Endothelial cell of umbilical vein (primary cell): ENCODE data around the gene SNCG. TPM values are rescaled to one million over a fixed set of nuclear protein-coding genes. Genes with fewer than 3 reads are reported as not detected.

Source experiments
- BruUV-seq: library from RNA; stranded (reverse); fragments of 400-500 nt; replicated peaks from 2 replicates; lab custom pipeline; 2021; lab: Mats Ljungman, UMichigan
- CTCF ChIA-PET: fragments of 300-600, 350-600 bp; sonication (Branson Sonifier 250); formaldehyde crosslinking; loops from one replicate; lab custom pipeline; 2021; ENCODE audit warnings: antibody characterized with exemption, inconsistent platforms; lab: Charles Lee
- POLR2A ChIA-PET: fragments of 300-600, 350-600 bp; sonication (Branson Sonifier 250); formaldehyde crosslinking; loops from one replicate; lab custom pipeline; 2021; ENCODE audit warnings: antibody characterized with exemption, inconsistent platforms; lab: Charles Lee
- DNase-seq: peaks from one replicate; pipeline ENCODE4 v3.0.0-alpha.2; 2011; ENCODE audit warnings: low read depth, low spot score
- FAIRE-seq: peaks from 2 replicates; lab custom pipeline; 2011; peaks lifted over from hg19 to GRCh38; lab: Jason Lieb, UNC
- H2AFZ ChIP-seq: 2 replicates; pipeline ENCODE4 v1.6.0; 2012; ENCODE audit warnings: low read depth, low read length, control low read depth, inconsistent platforms
- H3K27ac ChIP-seq: 2 replicates; pipeline ENCODE4 v1.5.1; 2011; ENCODE audit warnings: low read depth, mild to moderate bottlenecking, control low read depth, low read length, moderate library complexity; ENCODE audit not compliant: insufficient read depth
- H3K27me3 ChIP-seq, 2 experiments: 2 replicates each; pipeline versions ENCODE4 v1.6.0 to v1.6.1; 2011; ENCODE audit warnings: low read length in 2 of 2, mixed read lengths in 1 of 2; ENCODE audit not compliant: control insufficient read depth in 2 of 2, insufficient read depth in 2 of 2
- H3K36me3 ChIP-seq, 2 experiments: 2 replicates in 1 of 2; 3 replicates in 1 of 2; pipeline ENCODE4 v1.5.1; 2011; ENCODE audit warnings: low read length in 2 of 2, mild to moderate bottlenecking in 1 of 2, moderate library complexity in 1 of 2; ENCODE audit not compliant: control insufficient read depth in 2 of 2, insufficient read depth in 2 of 2; ENCODE audit errors: extremely low read depth in 1 of 2
- H3K4me1 ChIP-seq: 3 replicates; pipeline ENCODE4 v1.5.1; 2011; ENCODE audit warnings: mild to moderate bottlenecking, low read length; ENCODE audit not compliant: control insufficient read depth, insufficient read depth; ENCODE audit errors: extremely low read depth
- H3K4me2 ChIP-seq: 2 replicates; pipeline ENCODE4 v1.6.1; 2011; ENCODE audit warnings: low read length, control low read depth, mixed read lengths; ENCODE audit not compliant: insufficient read depth
- H3K4me3 ChIP-seq, 3 experiments: fragments of 200-600 bp in 1 of 3; sonication (generic), shearing (Covaris generic) in 1 of 3; replicated peaks in 1 of 3; 2 replicates each; pipeline ENCODE4 v1.5.1; 2011 to 2016; ENCODE audit warnings: control low read depth in 3 of 3, low read length in 3 of 3, mild to moderate bottlenecking in 2 of 3, inconsistent platforms in 1 of 3, low read depth in 1 of 3, moderate library complexity in 1 of 3; ENCODE audit not compliant: insufficient read depth in 1 of 3
- H3K79me2 ChIP-seq: 2 replicates; pipeline ENCODE4 v1.6.0; 2012; ENCODE audit warnings: low read length, inconsistent platforms; ENCODE audit not compliant: control insufficient read depth, insufficient read depth
- H3K9ac ChIP-seq: replicated peaks from 2 replicates; pipeline ENCODE3; 2011; ENCODE audit warnings: low read length, control low read depth; ENCODE audit not compliant: insufficient read depth; ENCODE audit errors: extremely low read depth
- H3K9me1 ChIP-seq: replicated peaks from 3 replicates; pipeline ENCODE4 v1.6.0; 2011; ENCODE audit warnings: mild to moderate bottlenecking, low read length; ENCODE audit not compliant: control insufficient read depth, insufficient read depth; ENCODE audit errors: extremely low read depth
- H3K9me3 ChIP-seq: replicated peaks from 2 replicates; pipeline ENCODE4 v1.5.1; 2012; ENCODE audit warnings: low read length, inconsistent platforms; ENCODE audit not compliant: control insufficient read depth, insufficient read depth
- H4K20me1 ChIP-seq: replicated peaks from 2 replicates; pipeline ENCODE3; 2011; ENCODE audit warnings: mild to moderate bottlenecking, low read length; ENCODE audit not compliant: control insufficient read depth, insufficient read depth; ENCODE audit errors: extremely low read depth
- EZH2 ChIP-seq: IDR thresholded peaks from 2 replicates; pipeline ENCODE4 v1.6.1; 2012; ENCODE audit warnings: borderline replicate concordance, low read depth, mild to moderate bottlenecking, moderate library complexity, low read length, inconsistent platforms; ENCODE audit not compliant: severe bottlenecking
- FOS ChIP-seq: IDR thresholded peaks from 2 replicates; pipeline ENCODE4 v1.6.1; 2011; ENCODE audit warnings: mild to moderate bottlenecking, low read length, moderate library complexity, borderline replicate concordance; ENCODE audit not compliant: insufficient read depth
- GATA2 ChIP-seq: IDR thresholded peaks from 2 replicates; pipeline ENCODE4 v1.7.0; 2011; ENCODE audit warnings: low read depth, mild to moderate bottlenecking, moderate library complexity, mixed read lengths, low read length; ENCODE audit not compliant: insufficient read length, insufficient read depth
- JUN ChIP-seq: IDR thresholded peaks from 2 replicates; pipeline ENCODE4 v1.6.1; 2011; ENCODE audit warnings: borderline replicate concordance, low read depth; ENCODE audit not compliant: insufficient read length, insufficient read depth
- MYC ChIP-seq: IDR thresholded peaks from one replicate; pipeline ENCODE4 v1.6.1; 2011; ENCODE audit warnings: mild to moderate bottlenecking, low read depth, low read length
- POLR2A ChIP-seq: IDR thresholded peaks from 2 replicates; pipeline ENCODE4 v1.6.1; 2012; ENCODE audit warnings: low read depth, mild to moderate bottlenecking, control low read depth, low read length
- POLR2AphosphoS5 ChIP-seq: IDR thresholded peaks from 2 replicates; pipeline ENCODE4 v1.6.1; 2012; ENCODE audit warnings: low read depth, mild to moderate bottlenecking, control low read depth, low read length, moderate library complexity; ENCODE audit not compliant: insufficient read depth
- dilution Hi-C: fragments of 300-500 bp; cut with MboI; formaldehyde crosslinking; loops from one replicate; pipeline ENCODE4 v1.15.0; 2019; ENCODE audit warnings: low sequenced_read_pairs; ENCODE audit not compliant: extremely low pct_ligation_motif_present
- intact Hi-C: fragments of 100-400 bp; cut with micrococcal nuclease; formaldehyde crosslinking; loops from one replicate; pipeline ENCODE4 v1.10.0; 2022
- polyA plus RNA-seq, 4 experiments: library from polyadenylated mRNA; depleted of rRNA in 3 of 4; stranded (reverse) in 3 of 4; unstranded in 1 of 4; fragments of >200 nt; gene quantifications; 2 replicates each; pipeline versions ENCODE4 v1.2.1 to v1.2.3, GENCODE V29; 2011 to 2012; ENCODE audit warnings: missing spikeins in 1 of 4
- total RNA-seq: library from RNA; stranded (reverse); gene quantifications from 2 replicates; pipeline ENCODE4 v1.2.3, GENCODE V29; 2021
- TF ChIP-seq, protein P1 (sequence below): IDR thresholded peaks from 2 replicates; pipeline ENCODE4 v1.6.1; 2011; ENCODE audit not compliant: insufficient read depth, insufficient read length
- TF ChIP-seq, protein P2 (sequence below), 2 donors: IDR thresholded peaks; 1 replicate in 1 of 2; 2 replicates in 1 of 2; pipeline ENCODE4 v1.5.1; 2011; ENCODE audit warnings: low read length in 2 of 2, mild to moderate bottlenecking in 2 of 2, moderate library complexity in 2 of 2, control low read depth in 1 of 2, inconsistent platforms in 1 of 2, low read depth in 1 of 2; ENCODE audit not compliant: insufficient read depth in 1 of 2; ENCODE audit errors: extremely low read depth in 1 of 2

The SNCG gene
- total and polyA plus RNA-seq, 2 donors (not counting 3 experiments of a cell fraction or from before 2014, with no cell fraction given) = 31.4 to 60.8 TPM

DNA sequence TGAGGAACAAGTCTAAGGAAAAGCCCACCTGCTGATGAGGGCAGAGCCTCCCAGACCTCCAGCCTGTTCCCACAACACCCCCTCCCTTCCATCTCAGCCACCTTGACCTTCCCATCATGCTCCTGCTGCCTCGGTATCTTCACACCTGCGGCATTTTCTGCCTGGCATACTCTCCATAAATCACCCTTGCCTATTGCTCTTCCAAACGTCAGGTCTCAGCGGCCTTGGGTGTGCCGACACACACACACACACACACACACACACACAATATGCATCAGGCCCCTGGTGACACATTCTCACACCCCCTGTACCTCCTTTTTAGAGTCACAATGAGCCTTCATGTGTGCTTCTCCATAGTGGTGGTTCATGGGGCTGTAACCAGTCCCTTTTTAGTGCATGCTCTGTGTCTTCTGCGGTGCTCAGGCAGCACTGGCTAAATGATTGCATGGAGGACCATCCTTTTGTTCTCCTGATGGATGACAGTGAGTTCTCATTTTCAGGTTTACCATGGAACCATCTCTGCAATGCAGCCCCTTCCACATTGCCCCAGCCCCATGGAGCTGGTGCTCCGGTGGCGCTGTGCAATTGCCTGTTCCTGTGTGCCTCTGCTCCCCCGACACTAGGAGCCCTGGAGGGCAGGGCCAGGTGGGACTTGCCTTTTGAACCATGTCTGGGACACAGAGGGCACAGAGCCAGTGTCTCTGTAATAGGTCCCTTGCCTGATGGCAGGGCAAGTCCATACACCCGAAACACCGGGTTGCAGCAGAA lies 14.4 kb downstream of the SNCG start:
- dilution Hi-C loops = no loop called here
- Histone ChIP-seq H3K4me3 (no peak overlapping the region), H3K9ac (no peak overlapping the region), H2AFZ (no peak overlapping the region), H3K36me3 (no peaks in the 10 kb centered on the region), H3K27ac (no peak overlapping the region), H3K9me3 (no peaks in the 10 kb centered on the region), H3K27me3 (no peaks in the 10 kb centered on the region), H3K4me1 (peaks cover 35% of the 10 kb centered on the region), H3K9me1 (no peaks in the 10 kb centered on the region), H3K79me2 (no peaks in the 10 kb centered on the region), H4K20me1 (no peaks in the 10 kb centered on the region), H3K4me2 (no peak overlapping the region)
- BruUV-seq = no TSS peak
- DNase-seq = no peak
- ChIA-PET CTCF (no interaction called here), POLR2A (no interaction called here)
- FAIRE-seq = no peak
- TF ChIP-seq, protein P1, sequence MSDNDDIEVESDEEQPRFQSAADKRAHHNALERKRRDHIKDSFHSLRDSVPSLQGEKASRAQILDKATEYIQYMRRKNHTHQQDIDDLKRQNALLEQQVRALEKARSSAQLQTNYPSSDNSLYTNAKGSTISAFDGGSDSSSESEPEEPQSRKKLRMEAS = no peak
- TF ChIP-seq POLR2A = no peak
- intact Hi-C loops = loop anchor here (5.0 kb wide), 1 partner anchor 690 kb away; no protein-coding TSS in a partner anchor

DNA sequence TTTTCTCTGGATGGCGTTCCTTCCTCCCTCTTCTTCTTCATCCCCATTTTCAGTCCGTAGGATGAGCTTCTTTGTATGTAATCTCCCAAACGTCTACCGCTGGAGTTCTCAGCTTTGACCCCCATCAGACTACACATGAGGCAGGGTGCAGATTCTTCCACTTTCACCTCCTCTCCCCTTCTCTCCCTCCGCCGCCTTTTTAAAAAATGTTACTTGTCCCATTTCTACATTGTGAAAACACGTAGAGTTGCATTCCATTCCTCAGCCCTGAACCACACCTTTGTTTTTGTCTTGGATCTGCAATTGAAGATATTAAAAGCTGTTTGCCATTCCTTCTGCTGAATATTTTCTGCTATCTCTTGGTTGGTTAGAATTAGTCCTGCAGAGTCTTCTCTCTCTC lies 16.1 kb downstream of the SNCG start:
- no peaks in the 10 kb centered on the region for H3K9me1 ChIP-seq
- peaks cover 19% of the 10 kb centered on the region for H3K4me1 ChIP-seq
- dilution Hi-C loops = no loop called here
- H3K9ac ChIP-seq = no peak overlapping the region
- ChIA-PET CTCF (interaction anchor here (0.9 kb wide), 1 partner anchor 15 kb away, joined by 4 read pairs; no protein-coding TSS in a partner anchor), POLR2A (no interaction called here)
- no peak for TF ChIP-seq GATA2
- no peak for TF ChIP-seq FOS
- TF ChIP-seq, protein P2, sequence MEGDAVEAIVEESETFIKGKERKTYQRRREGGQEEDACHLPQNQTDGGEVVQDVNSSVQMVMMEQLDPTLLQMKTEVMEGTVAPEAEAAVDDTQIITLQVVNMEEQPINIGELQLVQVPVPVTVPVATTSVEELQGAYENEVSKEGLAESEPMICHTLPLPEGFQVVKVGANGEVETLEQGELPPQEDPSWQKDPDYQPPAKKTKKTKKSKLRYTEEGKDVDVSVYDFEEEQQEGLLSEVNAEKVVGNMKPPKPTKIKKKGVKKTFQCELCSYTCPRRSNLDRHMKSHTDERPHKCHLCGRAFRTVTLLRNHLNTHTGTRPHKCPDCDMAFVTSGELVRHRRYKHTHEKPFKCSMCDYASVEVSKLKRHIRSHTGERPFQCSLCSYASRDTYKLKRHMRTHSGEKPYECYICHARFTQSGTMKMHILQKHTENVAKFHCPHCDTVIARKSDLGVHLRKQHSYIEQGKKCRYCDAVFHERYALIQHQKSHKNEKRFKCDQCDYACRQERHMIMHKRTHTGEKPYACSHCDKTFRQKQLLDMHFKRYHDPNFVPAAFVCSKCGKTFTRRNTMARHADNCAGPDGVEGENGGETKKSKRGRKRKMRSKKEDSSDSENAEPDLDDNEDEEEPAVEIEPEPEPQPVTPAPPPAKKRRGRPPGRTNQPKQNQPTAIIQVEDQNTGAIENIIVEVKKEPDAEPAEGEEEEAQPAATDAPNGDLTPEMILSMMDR (IDR thresholded peaks at IDR 0.05; ENCODE audit: extremely low read depth in 1 of 2, insufficient read depth in 1 of 2, low read depth in 1 of 2, low read length in 2 of 2) = no peak
- TF ChIP-seq POLR2A = no peak
- TF ChIP-seq JUN = no peak
- TF ChIP-seq MYC = no peak
- TF ChIP-seq EZH2 = no peak
- TF ChIP-seq, protein P1 = no peak
- no peak for TF ChIP-seq POLR2AphosphoS5
- DNase-seq = no peak
- no peaks in the 10 kb centered on the region for H3K79me2 ChIP-seq
- H3K27me3 ChIP-seq = no peaks in the 10 kb centered on the region
- intact Hi-C loops = loop anchor here (5.0 kb wide), 1 partner anchor 688 kb away; no protein-coding TSS in a partner anchor
- H4K20me1 ChIP-seq = no peaks in the 10 kb centered on the region
- no peak overlapping the region for H3K27ac ChIP-seq
- no peak overlapping the region for H2AFZ ChIP-seq
- H3K4me3 ChIP-seq = no peak overlapping the region
- no peaks in the 10 kb centered on the region for H3K9me3 ChIP-seq
- BruUV-seq = no TSS peak
- FAIRE-seq = no peak
- no peak overlapping the region for H3K4me2 ChIP-seq
- no peaks in the 10 kb centered on the region for H3K36me3 ChIP-seq
